ENCODE results near the gene CUL4A.

Gene CUL4A

DNA sequence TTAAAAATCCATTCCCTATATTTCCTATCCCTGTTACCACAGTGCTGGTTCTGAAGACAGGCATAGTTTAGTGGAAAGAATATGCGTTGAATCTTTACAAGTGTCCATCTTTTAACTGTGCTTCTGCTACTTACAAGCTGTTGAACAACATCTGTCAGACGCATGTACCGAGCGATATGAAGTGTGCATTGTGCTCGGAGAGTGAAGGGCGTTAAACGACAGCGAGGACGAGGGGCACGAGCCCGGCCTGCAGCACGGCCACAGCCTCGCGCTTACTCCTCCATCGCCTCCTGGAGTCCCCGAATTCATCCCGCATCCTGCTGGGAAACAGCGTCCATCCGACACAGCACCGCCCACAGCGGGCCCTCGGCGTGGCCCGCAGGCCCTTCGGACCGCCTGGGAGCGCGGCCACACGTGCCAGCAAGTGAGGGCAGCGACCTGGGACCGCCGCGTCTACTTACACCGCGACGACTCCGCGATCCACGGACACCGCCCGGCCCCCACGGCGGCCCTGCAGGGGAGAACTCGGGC lies 1.5 kb upstream of the CUL4A start:
- peak; percentile 59 for DNase-seq (ENCODE audit: low read depth)

GRCh38 chr13:113208421-113209335 lies 735 bp upstream of the CUL4A start, which contains the start of gene PCID2:
Gene PCID2, minus strand, starts transcription at chr13:113208669. Its CDS starts 35 bp downstream, at chr13:113208634.
- peak; percentile 88 for DNase-seq (ENCODE audit: low read depth)

GRCh38 chr13:113209759-113210421 lies 477 bp downstream of the CUL4A start:
- DNase-seq (ENCODE audit: low read depth) = peak; percentile 66

DNA sequence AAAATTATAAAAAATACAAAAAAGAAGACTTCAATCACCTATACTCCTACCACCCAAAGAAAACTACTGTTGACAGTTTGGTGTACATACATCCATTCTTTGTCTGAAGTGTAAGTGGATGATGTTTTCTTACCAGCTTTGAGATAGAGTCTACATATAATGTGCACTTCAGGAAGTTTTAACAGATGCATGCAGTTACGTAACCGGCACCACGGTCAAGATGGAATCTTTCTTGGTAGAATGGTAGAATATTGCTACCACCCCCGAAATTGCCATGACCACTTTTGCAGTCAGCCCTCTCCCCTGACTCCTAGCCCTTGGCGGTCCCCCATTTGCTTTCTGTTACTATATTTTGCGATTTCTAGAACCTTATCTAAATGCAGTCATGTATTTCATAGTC lies 1.4 kb downstream of the CUL4A start:
- no peak for DNase-seq (ENCODE audit: low read depth)

- DNase-seq (ENCODE audit: low read depth) = no peak
Observed at GRCh38 chr13:113211774-113212173, 2.4 kb downstream of the CUL4A start.

GRCh38 chr13:113216254-113217048 lies 7.0 kb downstream of the CUL4A start:
- DNase-seq (ENCODE audit: low read depth) = peak; percentile 80

- no peak for DNase-seq (ENCODE audit: low read depth)
Observed at GRCh38 chr13:113218586-113218985, 9.2 kb downstream of the CUL4A start.

DNA sequence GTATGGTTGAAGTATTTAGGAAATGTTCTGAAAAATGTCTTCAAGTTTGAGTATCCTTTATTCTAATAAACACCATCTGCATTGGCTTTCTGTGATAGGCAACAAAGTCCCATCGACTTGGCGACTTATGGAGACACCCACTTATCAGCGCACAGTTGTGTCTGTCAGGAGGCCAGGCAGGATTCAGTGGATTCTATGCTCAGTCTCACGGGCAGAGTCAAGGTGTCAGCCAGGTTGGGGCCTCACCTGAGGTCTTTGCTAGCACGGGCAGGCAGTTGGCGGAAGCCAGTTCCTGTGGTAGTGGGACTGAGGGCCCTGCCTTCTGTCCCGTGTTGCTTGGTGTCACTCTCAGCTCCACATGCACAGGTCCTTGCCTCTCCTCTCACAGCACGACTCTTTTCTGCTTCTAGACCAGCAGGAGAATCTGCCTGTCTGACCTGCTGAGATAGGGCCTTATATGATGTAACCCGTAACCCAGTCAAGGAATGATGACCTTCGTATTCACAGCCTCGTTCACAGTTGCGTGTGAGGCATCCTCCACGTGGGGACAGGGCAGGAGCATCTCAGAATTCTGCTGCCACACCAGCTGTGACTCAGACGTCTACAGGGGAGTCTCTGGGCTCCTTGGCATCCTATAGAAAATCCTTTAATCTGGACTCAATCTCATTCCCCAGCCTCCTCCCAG lies 10.0 kb downstream of the CUL4A start:
- no peak for DNase-seq (ENCODE audit: low read depth)

DNA sequence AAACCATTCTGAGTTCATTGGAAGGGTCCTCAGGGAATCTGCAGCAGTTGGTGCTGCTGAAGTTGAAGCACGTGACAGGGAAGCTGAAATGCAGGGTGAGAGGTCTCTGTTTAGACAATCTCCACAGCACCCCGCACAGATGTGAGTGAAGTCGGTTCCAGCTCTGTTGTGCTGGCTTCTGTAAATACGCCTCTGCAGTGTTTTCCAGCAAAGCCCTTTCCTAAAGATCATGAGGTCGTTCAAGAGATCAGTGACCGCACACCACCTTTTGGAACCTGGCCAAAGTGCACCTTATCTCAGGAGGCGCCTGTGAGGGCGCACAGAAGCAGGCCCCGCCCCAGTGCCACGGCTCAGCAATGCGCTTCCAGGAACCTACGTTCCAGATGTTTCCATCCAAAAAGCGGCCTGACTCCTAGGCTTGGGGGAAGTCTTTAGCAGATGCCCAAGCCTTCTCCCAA lies 10.8 kb downstream of the CUL4A start:
- no peak for DNase-seq (ENCODE audit: low read depth)

DNA sequence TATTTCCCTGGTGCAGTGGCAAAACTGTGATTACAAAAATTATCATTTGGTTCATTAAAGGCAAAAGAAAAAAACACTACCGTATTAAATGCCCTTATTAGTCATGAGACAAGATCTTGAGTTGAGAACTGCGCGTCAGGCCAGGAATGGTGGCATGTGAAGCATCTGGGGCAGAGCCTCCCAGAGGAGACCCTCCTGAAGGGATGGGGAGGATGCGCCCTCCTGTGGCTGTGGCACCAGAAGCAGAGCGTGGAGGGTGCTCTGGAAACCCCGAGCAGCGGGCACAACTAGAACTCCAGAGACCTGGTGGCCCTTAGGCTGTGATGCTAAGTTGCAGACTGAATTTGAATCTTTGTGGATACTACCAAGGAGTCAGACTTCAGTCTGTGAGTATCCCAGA lies 11.5 kb downstream of the CUL4A start:
- no peak for DNase-seq (ENCODE audit: low read depth)

DNA sequence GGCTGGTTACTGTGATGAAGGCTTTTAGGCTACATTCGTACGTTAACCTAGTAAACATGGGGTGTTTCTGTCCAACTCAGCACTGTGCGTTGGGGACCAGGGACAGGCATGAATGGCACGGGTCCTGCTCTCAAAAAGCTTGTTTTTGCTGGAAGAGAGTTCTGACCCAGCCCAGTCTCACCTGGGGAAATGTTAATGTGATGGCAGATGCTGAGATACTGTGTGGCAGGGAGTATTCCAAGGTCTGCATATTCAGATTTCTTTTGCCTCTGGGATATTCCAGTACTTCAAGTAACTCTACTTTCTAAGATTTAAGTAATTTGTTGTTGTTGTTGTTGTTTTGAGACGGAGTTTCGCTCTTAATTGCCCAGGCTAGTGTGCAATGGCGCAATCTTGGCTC lies 13.7 kb downstream of the CUL4A start:
- DNase-seq (ENCODE audit: low read depth) = no peak

DNA sequence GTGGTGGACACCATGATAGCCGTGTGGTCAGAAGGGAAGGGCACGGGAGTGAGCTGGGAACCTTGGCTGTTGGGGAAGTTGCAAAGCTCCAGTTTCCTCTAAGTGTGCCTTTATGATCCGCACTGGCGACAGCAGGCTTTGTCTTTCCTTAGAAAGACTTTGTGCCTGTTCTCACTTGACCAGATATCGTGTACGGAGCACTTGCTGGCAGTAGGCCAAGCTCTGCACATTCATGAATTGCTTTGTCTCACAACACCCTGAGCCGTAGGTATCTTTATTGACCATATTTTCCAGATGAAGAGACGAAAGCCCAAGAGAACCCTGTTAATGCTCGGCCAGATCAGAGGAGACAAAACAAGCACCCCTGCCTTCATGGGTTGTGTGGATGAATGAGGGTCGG lies 15.1 kb downstream of the CUL4A start:
- no peak for DNase-seq (ENCODE audit: low read depth)

GRCh38 chr13:113225515-113225914 lies 16.1 kb downstream of the CUL4A start:
- no peak for DNase-seq (ENCODE audit: low read depth)

- no peak for DNase-seq (ENCODE audit: low read depth)
Observed at GRCh38 chr13:113226873-113227450, 17.5 kb downstream of the CUL4A start.

DNA sequence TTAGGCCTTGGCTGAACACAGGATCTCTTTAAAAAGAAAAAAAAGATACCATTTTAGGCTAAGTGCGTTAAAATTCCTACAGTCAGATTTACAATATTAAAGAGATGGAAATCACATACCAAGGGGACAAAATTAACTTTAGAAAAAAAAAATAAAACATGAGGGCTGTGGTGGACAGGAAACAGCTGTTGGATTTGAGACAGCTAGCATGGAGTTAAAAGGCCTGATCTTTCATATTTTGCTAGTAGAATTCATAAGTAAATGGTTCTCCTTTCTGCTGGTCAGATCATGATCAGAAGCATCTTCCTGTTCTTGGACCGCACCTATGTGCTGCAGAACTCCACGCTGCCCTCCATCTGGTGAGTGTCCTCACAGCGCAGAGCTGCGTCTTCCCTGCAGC lies 19.7 kb downstream of the CUL4A start:
- no peak for DNase-seq (ENCODE audit: low read depth)

DNA sequence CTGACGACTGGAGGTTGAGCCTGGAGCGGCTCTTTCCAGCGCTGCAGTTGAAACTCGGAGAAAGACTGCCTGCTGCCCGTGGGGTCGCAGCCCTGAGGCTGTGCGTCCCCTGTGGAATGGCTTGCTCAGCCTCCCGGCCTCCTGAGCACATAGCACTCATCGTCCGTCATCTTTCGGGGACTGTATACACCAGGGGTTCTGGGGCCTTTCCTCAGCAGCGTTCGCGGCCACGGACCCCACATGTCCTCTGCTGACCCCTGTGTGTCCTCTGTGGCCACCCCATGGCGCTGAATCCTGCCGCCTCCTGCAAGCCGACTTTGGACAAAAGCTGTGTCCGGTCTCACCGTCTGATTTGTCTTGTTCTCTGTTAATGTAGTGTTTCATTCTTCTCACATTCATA lies 20.4 kb downstream of the CUL4A start:
- no peak for DNase-seq (ENCODE audit: low read depth)

GRCh38 chr13:113231306-113232207 lies 22.1 kb downstream of the CUL4A start:
- DNase-seq (ENCODE audit: low read depth) = no peak

DNA sequence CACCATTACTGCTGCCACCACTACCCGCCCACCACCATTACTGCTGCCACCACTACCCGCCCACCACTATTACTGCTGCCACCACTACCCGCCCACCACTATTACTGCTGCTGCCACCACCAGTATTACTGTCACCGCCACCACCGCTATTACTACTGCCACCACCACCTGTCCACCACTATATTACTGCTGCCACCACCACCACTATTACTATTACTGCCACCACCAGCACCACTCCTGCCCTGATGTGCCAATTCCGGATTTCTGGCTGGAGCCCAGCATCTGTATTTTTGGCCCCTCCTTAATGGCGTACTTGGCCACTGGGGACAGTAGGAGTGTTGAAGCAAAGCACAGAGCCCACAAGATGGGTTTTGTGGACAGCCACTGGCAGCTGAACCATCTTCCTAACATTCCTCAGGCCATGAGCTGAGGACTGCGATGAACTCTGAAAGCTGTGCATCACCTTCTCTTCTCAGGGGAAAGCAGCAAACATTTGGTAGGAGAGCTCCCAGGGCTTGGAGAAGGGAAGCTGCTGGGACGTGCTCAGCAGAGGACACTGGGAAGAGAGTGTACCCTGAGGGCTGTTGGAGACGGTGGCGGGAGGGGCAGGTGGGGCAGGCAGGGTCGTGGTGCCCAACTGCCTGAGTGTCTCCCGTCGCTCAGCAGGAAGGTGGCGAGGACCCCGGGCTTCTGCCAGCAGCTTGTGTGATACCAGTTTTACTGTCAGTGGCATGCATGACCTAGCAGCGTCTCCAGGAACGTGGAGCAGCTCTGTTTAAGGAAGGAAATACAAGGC lies 23.0 kb downstream of the CUL4A start:
- DNase-seq (ENCODE audit: low read depth) = no peak

DNA sequence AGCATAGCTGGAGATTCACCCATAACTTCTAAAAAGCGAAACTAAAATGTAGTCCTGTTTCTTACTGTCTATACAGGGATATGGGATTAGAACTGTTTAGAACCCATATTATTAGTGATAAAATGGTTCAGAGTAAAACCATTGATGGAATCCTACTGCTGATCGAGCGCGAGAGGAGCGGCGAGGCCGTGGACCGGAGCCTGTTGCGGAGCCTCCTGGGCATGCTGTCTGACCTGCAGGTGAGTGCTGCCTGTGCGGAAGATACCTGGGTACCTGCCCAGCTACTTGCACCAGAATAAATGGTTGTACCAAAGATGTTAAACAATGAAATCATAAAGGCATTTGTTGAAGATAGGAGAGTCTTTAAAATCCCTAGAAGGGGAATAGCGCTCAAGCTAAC lies 23.7 kb downstream of the CUL4A start:
- no peak for DNase-seq (ENCODE audit: low read depth)
